ENCODE data around the gene BBS1.
A peak's percentile ranks its signal among the peaks of the same experiment; 100 is the strongest.

The BBS1 gene

GRCh38 chr11:66477263-66478201, 32.9 kb upstream of the BBS1 start:
- no peak for DNase-seq

- no peak for DNase-seq
These were observed 31.6 kb upstream of the BBS1 start for GRCh38 chr11:66478729-66479393.

GRCh38 chr11:66479394-66480116, 30.9 kb upstream of the BBS1 start:
- DNase-seq = no peak

- peak; percentile 93 for DNase-seq
These were observed 30.1 kb upstream of the BBS1 start, which contains the start of gene DPP3 for GRCh38 chr11:66480117-66480938. TSS of gene DPP3 (plus strand) at chr11:66480434. CDS start at chr11:66482201, 1,767 bp downstream.

GRCh38 chr11:66484806-66485380, 25.5 kb upstream of the BBS1 start:
- DNase-seq = no peak

- no peak for DNase-seq
These were observed 21.5 kb upstream of the BBS1 start for GRCh38 chr11:66488957-66489356.

- no peak for DNase-seq
These were observed 20.8 kb upstream of the BBS1 start for GRCh38 chr11:66489636-66490035.

- no peak for DNase-seq
These were observed 19.0 kb upstream of the BBS1 start for GRCh38 chr11:66491315-66491935.

GRCh38 chr11:66492161-66492865, 18.1 kb upstream of the BBS1 start:
- no peak for DNase-seq

- no peak for DNase-seq
These were observed 17.3 kb upstream of the BBS1 start for GRCh38 chr11:66493130-66493529.

GRCh38 chr11:66494458-66494857, 16.0 kb upstream of the BBS1 start:
- DNase-seq = no peak

- DNase-seq = no peak
These were observed 15.5 kb upstream of the BBS1 start for GRCh38 chr11:66494935-66495334.

- no peak for DNase-seq
These were observed 15.0 kb upstream of the BBS1 start for GRCh38 chr11:66495401-66495854.

- no peak for DNase-seq
These were observed 13.2 kb upstream of the BBS1 start for GRCh38 chr11:66497206-66497605.

GRCh38 chr11:66498506-66498905, 11.9 kb upstream of the BBS1 start:
- DNase-seq = no peak

GRCh38 chr11:66505276-66505816, 5.1 kb upstream of the BBS1 start:
- no peak for DNase-seq

- no peak for DNase-seq
These were observed 1.3 kb upstream of the BBS1 start for GRCh38 chr11:66509131-66509561.

- DNase-seq = no peak
These were observed 530 bp downstream of the BBS1 start for GRCh38 chr11:66510990-66511339.

GRCh38 chr11:66523611-66524010, 13.2 kb downstream of the BBS1 start:
- DNase-seq = no peak

- no peak for DNase-seq
These were observed 14.0 kb downstream of the BBS1 start for GRCh38 chr11:66524304-66525040.

All from T-helper 9 cell (primary cell).